ENCODE measurements around the gene SLC6A3.

SLC6A3 gene

GRCh38 chr5:1443171-1443570, 2.1 kb downstream of the SLC6A3 start:
- Histone ChIP-seq H3K4me3 (ENCODE audit: insufficient read length, low read depth) (no peak overlapping the region), H3K9me3 (ENCODE audit: insufficient read depth, low read length) (no peaks in the 10 kb centered on the region), H3K9ac (ENCODE audit: insufficient read length, low read depth) (no peak overlapping the region), H3K4me1 (ENCODE audit: insufficient read depth, insufficient read length) (peaks cover 6% of the 10 kb centered on the region), H3K36me3 (ENCODE audit: insufficient read depth, insufficient read length, low read length) (no peaks in the 10 kb centered on the region), H3K27me3 (ENCODE audit: insufficient read depth, insufficient read length) (peaks cover 58% of the 10 kb centered on the region)
- no peak for DNase-seq (ENCODE audit: low read depth, low spot score)
- TF ChIP-seq SUZ12 (IDR thresholded peaks at IDR 0.05; ENCODE audit: extremely low read depth, insufficient read depth, insufficient read length): no peak
- TF ChIP-seq YY1 (IDR thresholded peaks at IDR 0.05; ENCODE audit: insufficient read depth, insufficient read length): no peak
- no peak for TF ChIP-seq ZNF274 (IDR thresholded peaks at IDR 0.05; ENCODE audit: low read depth, low read length)

GRCh38 chr5:1442222-1443145, 2.8 kb downstream of the SLC6A3 start:
- no peak overlapping the region for H3K9ac ChIP-seq (ENCODE audit: insufficient read length, low read depth)
- DNase-seq (ENCODE audit: low read depth, low spot score): no peak
- H3K4me3 ChIP-seq (ENCODE audit: insufficient read length, low read depth): no peak overlapping the region
- TF ChIP-seq SUZ12 (IDR thresholded peaks at IDR 0.05; ENCODE audit: extremely low read depth, insufficient read depth, insufficient read length) (no peak), ZNF274 (IDR thresholded peaks at IDR 0.05; ENCODE audit: low read depth, low read length) (no peak), YY1 (IDR thresholded peaks at IDR 0.05; ENCODE audit: insufficient read depth, insufficient read length) (no peak)
- no peaks in the 10 kb centered on the region for H3K36me3 ChIP-seq (ENCODE audit: insufficient read depth, insufficient read length, low read length)
- peaks cover 51% of the 10 kb centered on the region for H3K27me3 ChIP-seq (ENCODE audit: insufficient read depth, insufficient read length)
- peaks cover 3% of the 10 kb centered on the region for H3K4me1 ChIP-seq (ENCODE audit: insufficient read depth, insufficient read length)
- no peaks in the 10 kb centered on the region for H3K9me3 ChIP-seq (ENCODE audit: insufficient read depth, low read length)

- H3K4me3 ChIP-seq (ENCODE audit: insufficient read length, low read depth): no peak overlapping the region
- H3K4me1 ChIP-seq (ENCODE audit: insufficient read depth, insufficient read length): peaks cover 3% of the 10 kb centered on the region
- H3K36me3 ChIP-seq (ENCODE audit: insufficient read depth, insufficient read length, low read length): no peaks in the 10 kb centered on the region
- no peaks in the 10 kb centered on the region for H3K9me3 ChIP-seq (ENCODE audit: insufficient read depth, low read length)
- H3K9ac ChIP-seq (ENCODE audit: insufficient read length, low read depth): no peak overlapping the region
- no peak for DNase-seq (ENCODE audit: low read depth, low spot score)
- H3K27me3 ChIP-seq (ENCODE audit: insufficient read depth, insufficient read length): peaks cover 41% of the 10 kb centered on the region
- no peak for TF ChIP-seq ZNF274 (IDR thresholded peaks at IDR 0.05; ENCODE audit: low read depth, low read length)
- no peak for TF ChIP-seq SUZ12 (IDR thresholded peaks at IDR 0.05; ENCODE audit: extremely low read depth, insufficient read depth, insufficient read length)
- no peak for TF ChIP-seq YY1 (IDR thresholded peaks at IDR 0.05; ENCODE audit: insufficient read depth, insufficient read length)
These were observed 3.9 kb downstream of the SLC6A3 start for GRCh38 chr5:1441166-1441865.

GRCh38 chr5:1440098-1440493, 5.1 kb downstream of the SLC6A3 start:
- Histone ChIP-seq H3K4me3 (ENCODE audit: insufficient read length, low read depth) (no peak overlapping the region), H3K9ac (ENCODE audit: insufficient read length, low read depth) (no peak overlapping the region), H3K36me3 (ENCODE audit: insufficient read depth, insufficient read length, low read length) (no peaks in the 10 kb centered on the region), H3K9me3 (ENCODE audit: insufficient read depth, low read length) (no peaks in the 10 kb centered on the region), H3K4me1 (ENCODE audit: insufficient read depth, insufficient read length) (peaks cover 3% of the 10 kb centered on the region), H3K27me3 (ENCODE audit: insufficient read depth, insufficient read length) (peaks cover 30% of the 10 kb centered on the region)
- TF ChIP-seq ZNF274 (IDR thresholded peaks at IDR 0.05; ENCODE audit: low read depth, low read length) (no peak), SUZ12 (IDR thresholded peaks at IDR 0.05; ENCODE audit: extremely low read depth, insufficient read depth, insufficient read length) (no peak)
- DNase-seq (ENCODE audit: low read depth, low spot score): no peak

GRCh38 chr5:1439388-1440097, 5.7 kb downstream of the SLC6A3 start:
- TF ChIP-seq SUZ12 (IDR thresholded peaks at IDR 0.05; ENCODE audit: extremely low read depth, insufficient read depth, insufficient read length): no peak
- TF ChIP-seq ZNF274 (IDR thresholded peaks at IDR 0.05; ENCODE audit: low read depth, low read length): no peak
- TF ChIP-seq YY1 (IDR thresholded peaks at IDR 0.05; ENCODE audit: insufficient read depth, insufficient read length): no peak
- Histone ChIP-seq H3K4me3 (ENCODE audit: insufficient read length, low read depth) (no peak overlapping the region), H3K36me3 (ENCODE audit: insufficient read depth, insufficient read length, low read length) (no peaks in the 10 kb centered on the region), H3K9me3 (ENCODE audit: insufficient read depth, low read length) (no peaks in the 10 kb centered on the region), H3K4me1 (ENCODE audit: insufficient read depth, insufficient read length) (peaks cover 3% of the 10 kb centered on the region), H3K9ac (ENCODE audit: insufficient read length, low read depth) (no peak overlapping the region), H3K27me3 (ENCODE audit: insufficient read depth, insufficient read length) (peaks cover 25% of the 10 kb centered on the region)
- no peak for DNase-seq (ENCODE audit: low read depth, low spot score)

GRCh38 chr5:1438871-1439270, 6.4 kb downstream of the SLC6A3 start:
- Histone ChIP-seq H3K9ac (ENCODE audit: insufficient read length, low read depth) (no peak overlapping the region), H3K4me3 (ENCODE audit: insufficient read length, low read depth) (no peak overlapping the region), H3K4me1 (ENCODE audit: insufficient read depth, insufficient read length) (peaks cover 3% of the 10 kb centered on the region), H3K36me3 (ENCODE audit: insufficient read depth, insufficient read length, low read length) (no peaks in the 10 kb centered on the region), H3K9me3 (ENCODE audit: insufficient read depth, low read length) (no peaks in the 10 kb centered on the region), H3K27me3 (ENCODE audit: insufficient read depth, insufficient read length) (peaks cover 18% of the 10 kb centered on the region)
- no peak for DNase-seq (ENCODE audit: low read depth, low spot score)
- no peak for TF ChIP-seq YY1 (IDR thresholded peaks at IDR 0.05; ENCODE audit: insufficient read depth, insufficient read length)
- no peak for TF ChIP-seq SUZ12 (IDR thresholded peaks at IDR 0.05; ENCODE audit: extremely low read depth, insufficient read depth, insufficient read length)
- TF ChIP-seq ZNF274 (IDR thresholded peaks at IDR 0.05; ENCODE audit: low read depth, low read length): no peak
